Measurements from ENCODE around the gene LY6G6D.

LY6G6D gene

DNA sequence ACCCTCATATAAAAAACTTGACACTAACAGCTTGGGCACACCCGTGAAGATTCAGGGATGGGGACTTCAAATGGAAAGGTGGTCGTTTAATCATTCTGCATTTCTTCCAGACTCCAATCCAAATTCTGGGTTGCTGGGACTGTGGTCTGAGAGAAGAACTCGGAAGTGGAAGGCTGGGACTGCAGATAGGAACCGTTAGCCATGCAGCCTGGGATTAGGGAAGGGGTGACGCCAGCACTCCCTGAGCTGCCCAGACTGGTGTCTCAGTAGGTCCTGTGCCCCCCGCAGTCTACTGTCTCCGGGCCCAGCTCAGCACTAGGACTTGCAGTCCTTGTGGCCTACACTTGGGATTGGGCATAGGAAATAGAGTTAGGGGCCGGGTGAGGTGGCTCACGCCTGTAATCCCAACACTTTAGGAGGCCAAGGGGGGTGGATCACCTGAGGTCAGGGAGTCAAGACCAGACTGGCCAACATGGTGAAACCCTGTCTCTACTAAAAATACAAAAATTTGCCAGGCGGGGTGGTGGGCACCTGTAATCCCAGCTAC lies 21.7 kb downstream of the LY6G6D start:
- no peak for DNase-seq (ENCODE audit: extremely low spot score)
- TF ChIP-seq CTCF (IDR thresholded peaks at IDR 0.05; ENCODE audit: control extremely low read depth, extremely low read depth, low read depth, missing control alignments) = no peak
- CTCF ChIA-PET = interaction anchor here (1.2 to 11.4 kb wide), 6 partner anchors 9 to 70 kb away, joined by 3 to 73 read pairs (median 14); partner anchors contain the start of genes DDAH2, LSM2 and MPIG6B
- POLR2A ChIA-PET = interaction anchor here (0.5 to 1.6 kb wide), 6 partner anchors 9 to 205 kb away, joined by 3 to 15 read pairs (median 4); partner anchors contain the start of genes HSPA1B, LSM2 and NFKBIL1

DNA sequence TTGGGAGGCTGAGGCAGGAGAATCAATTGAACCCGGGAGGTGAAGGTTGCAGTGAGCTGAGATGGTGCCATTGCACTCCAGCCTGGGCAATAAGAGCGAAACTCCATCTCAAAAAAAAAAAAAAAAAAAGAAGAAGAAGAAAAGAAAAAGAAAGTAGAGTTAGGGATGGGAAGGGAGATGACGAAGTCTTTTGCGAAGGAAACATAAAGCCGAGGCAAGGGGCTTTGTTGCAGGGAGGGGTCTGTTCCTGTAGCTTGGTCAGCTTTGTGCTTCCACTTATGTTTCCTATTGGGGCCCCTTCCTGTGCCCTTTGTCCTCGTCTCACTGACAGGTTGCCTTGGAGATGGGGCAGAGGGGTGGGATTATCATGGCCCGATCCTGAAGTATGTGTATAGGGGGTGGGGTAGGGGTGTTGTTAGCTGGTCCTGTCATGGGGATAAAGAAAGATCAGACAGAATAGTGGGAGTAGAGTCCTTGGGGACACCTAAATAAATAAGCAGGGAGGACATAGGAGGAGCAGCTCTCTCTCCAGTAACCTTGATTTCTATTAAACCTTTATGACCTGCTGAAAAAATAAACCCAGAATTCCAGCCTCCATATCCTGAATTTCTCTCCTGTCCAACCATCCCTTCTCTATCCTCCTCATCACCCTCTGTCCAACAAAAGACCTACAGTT lies 22.3 kb downstream of the LY6G6D start:
- POLR2A ChIA-PET = interaction anchor here (0.6 to 1.6 kb wide), 7 partner anchors 10 to 205 kb away, joined by 3 to 15 read pairs (median 4); partner anchors contain the start of genes HSPA1A, HSPA1B, HSPA1L and LSM2
- CTCF ChIA-PET = interaction anchor here (1.0 to 11.4 kb wide), 13 partner anchors 10 to 192 kb away, joined by 3 to 73 read pairs (median 4); partner anchors contain the start of genes ATP6V1G2, DDAH2, HSPA1B and LSM2
- no peak for DNase-seq (ENCODE audit: extremely low spot score)
- TF ChIP-seq CTCF (IDR thresholded peaks at IDR 0.05; ENCODE audit: control extremely low read depth, extremely low read depth, low read depth, missing control alignments) = no peak

DNA sequence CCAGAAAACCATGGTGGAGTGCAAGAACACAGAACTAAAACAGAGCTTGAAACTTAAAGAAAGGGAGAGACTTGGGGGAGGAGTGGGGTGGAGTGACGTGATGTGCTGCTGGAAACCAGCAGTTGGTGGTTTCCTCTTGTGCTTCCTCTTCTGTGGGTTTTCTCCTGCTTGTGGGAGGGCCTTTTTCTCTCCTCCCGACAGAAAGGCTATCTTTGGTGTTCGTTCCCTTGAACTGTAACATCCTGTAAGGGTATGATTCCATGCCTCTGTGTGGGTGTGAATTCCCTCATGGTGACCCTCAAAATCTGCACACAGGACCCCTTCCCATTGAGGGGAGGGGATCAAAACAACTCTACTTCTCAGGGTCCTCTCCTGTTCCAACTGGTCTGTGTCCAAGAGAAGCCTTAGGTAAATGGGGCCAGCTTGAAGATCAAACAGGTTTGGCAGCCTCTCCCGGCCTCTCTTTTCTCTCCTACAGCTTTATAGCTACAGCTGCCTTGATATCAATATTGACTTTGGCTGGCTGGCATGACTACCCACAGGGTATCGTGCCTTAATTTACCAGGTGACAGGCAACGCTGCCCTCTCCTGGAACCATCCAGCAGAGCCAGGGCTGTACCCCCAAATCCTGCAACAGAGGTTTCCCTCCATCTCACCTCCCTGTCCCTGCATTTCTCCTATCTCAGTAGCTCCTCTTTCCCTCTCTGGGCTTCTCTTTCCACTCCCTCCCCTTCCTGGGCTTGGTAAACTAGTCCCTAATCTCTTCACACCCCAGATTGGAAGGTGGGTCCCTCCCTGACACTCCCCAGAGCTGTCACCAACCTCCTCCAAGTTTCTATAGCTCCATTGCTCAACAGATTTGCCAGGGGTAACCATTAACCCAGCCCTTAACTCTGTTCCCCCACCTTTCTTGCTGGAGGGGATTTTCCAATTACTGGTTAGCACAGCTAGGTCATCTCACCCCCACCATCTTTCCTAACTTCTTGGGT lies 23.1 kb downstream of the LY6G6D start:
- ChIA-PET CTCF (interaction anchor here (1.0 to 11.4 kb wide), 15 partner anchors 11 to 193 kb away, joined by 3 to 73 read pairs (median 4); partner anchors contain the start of genes ATP6V1G2, C6orf47, DDAH2 and HSPA1B), POLR2A (interaction anchor here (0.5 to 1.6 kb wide), 11 partner anchors 11 to 163 kb away, joined by 3 to 15 read pairs (median 4); partner anchors contain the start of genes HSPA1A, HSPA1B, HSPA1L and LSM2)
- peak; percentile 77 for DNase-seq (ENCODE audit: extremely low spot score)
- TF ChIP-seq CTCF (IDR thresholded peaks at IDR 0.05; ENCODE audit: control extremely low read depth, extremely low read depth, low read depth, missing control alignments) = peak; percentile 23

- TF ChIP-seq CTCF (IDR thresholded peaks at IDR 0.05; ENCODE audit: control extremely low read depth, extremely low read depth, low read depth, missing control alignments) = no peak
- CTCF ChIA-PET = interaction anchor here (0.8 to 11.4 kb wide), 11 partner anchors 12 to 142 kb away, joined by 3 to 73 read pairs (median 6); partner anchors contain the start of genes C6orf47, DDAH2, LSM2 and VARS1
- POLR2A ChIA-PET = interaction anchor here (0.6 to 1.4 kb wide), 7 partner anchors 9 to 123 kb away, joined by 3 to 9 read pairs (median 4); partner anchors contain the start of genes HSPA1B and NEU1
- peak; percentile 97 for DNase-seq (ENCODE audit: extremely low spot score)
These were observed 24.7 kb downstream of the LY6G6D start, which contains the start of gene MSH5 for GRCh38 chr6:31739639-31740396. MSH5 (plus strand) TSS chr6:31740005; CDS start chr6:31740467, 462 bp downstream.

DNA sequence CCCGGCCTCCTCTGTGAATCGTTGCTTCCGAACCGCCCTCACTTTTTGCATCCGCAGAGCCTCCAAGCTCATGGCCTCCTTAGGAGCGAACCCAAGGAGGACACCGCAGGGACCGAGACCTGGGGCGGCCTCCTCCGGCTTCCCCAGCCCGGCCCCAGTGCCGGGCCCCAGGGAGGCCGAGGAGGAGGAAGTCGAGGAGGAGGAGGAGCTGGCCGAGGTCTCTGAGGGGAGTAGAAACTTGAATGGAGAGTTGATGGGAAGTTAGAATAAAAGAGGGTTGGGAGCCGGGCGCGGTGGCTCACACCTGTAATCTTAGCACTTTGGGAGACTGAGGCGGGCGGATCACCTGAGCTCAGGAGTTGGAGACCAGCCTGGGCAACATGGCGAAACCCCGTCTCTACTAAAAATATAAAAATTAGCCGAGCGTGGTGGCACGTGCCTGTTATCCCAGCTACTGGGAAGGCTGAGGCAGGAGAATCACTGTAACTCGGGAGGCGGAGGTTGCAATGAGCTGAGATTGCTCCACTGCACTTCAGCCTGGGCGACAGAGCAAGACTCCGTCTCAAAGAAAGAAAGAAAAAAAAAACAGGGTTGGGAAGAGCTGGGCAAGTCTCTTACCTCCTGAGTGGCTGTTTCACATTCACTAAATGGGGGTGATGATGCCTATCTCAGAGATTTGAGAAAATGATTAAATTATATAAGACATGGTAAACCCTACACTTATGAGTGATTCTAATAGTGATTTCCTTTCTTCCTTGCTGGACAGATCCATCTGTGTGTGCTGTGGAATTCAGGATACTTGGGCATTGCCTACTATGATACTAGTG lies 25.5 kb downstream of the LY6G6D start:
- DNase-seq (ENCODE audit: extremely low spot score) = no peak
- ChIA-PET POLR2A (interaction anchor here (0.7 to 1.4 kb wide), 4 partner anchors 11 to 92 kb away, joined by 3 to 9 read pairs (median 4); partner anchors contain the start of gene HSPA1B), CTCF (interaction anchor here (0.8 to 11.4 kb wide), 10 partner anchors 11 to 79 kb away, joined by 3 to 73 read pairs (median 4); partner anchors contain the start of genes C6orf47 and DDAH2)
- TF ChIP-seq CTCF (IDR thresholded peaks at IDR 0.05; ENCODE audit: control extremely low read depth, extremely low read depth, low read depth, missing control alignments) = no peak

All from GM10248 (cell line).